BLaER1 treated with 17β-estradiol and CSF1 and Interleukin-3, amounts not matched to agents 10 nM and 100 nM (cell line): ENCODE results near the gene SOCS7.

Source experiments
- H3K27ac ChIP-seq, 11 experiments: shearing (Covaris generic); formaldehyde crosslinking; 2 replicates each; pipeline ENCODE4 v1.8.1; 2022
- H3K27me3 ChIP-seq, 11 experiments: shearing (Covaris generic); formaldehyde crosslinking; 2 replicates each; pipeline ENCODE4 v1.8.1; 2022
- H3K36me3 ChIP-seq, 11 experiments: shearing (Covaris generic); formaldehyde crosslinking; 2 replicates each; pipeline ENCODE4 v1.8.1; 2022
- H3K4me1 ChIP-seq, 10 experiments: shearing (Covaris generic); formaldehyde crosslinking; 2 replicates each; pipeline ENCODE4 v1.8.1; 2022
- H3K4me2 ChIP-seq, 11 experiments: shearing (Covaris generic); formaldehyde crosslinking; 2 replicates each; pipeline ENCODE4 v1.8.1; 2022
- H3K4me3 ChIP-seq, 10 experiments: shearing (Covaris generic); formaldehyde crosslinking; 2 replicates each; pipeline ENCODE4 v1.8.1; 2022
- H3K9ac ChIP-seq, 11 experiments: shearing (Covaris generic); formaldehyde crosslinking; 2 replicates each; pipeline ENCODE4 v1.8.1; 2022
- H3K9me3 ChIP-seq, 11 experiments: shearing (Covaris generic); formaldehyde crosslinking; replicated peaks in 1 of 11; 2 replicates each; pipeline ENCODE4 v1.8.1; 2022
- H4K20me1 ChIP-seq, 11 experiments: shearing (Covaris generic); formaldehyde crosslinking; 2 replicates each; pipeline ENCODE4 v1.8.1; 2022
- Cebpa-rat ChIP-seq, 11 experiments: shearing (Covaris generic); IDR thresholded peaks; 2 replicates each; pipeline ENCODE4 v1.8.1; 2022

The SOCS7 gene

GRCh38 chr17:38354466-38354865 lies 2.8 kb downstream of the SOCS7 start:
- no peak overlapping the region for H3K27ac ChIP-seq
- H4K20me1 ChIP-seq, result peaks cover 34 to 73% (median 65%) of the 10 kb centered on the region in 11 experiments; a peak in 17 of 22 replicates
- no peak for TF ChIP-seq Cebpa-rat (IDR thresholded peaks at IDR 0.05)
- peak overlapping the region; percentile 74 to 99 (median 95) for H3K4me2 ChIP-seq
- H3K9ac ChIP-seq, result 0 out of 22 replicates have a peak overlapping the region, but pooled peaks of 1 of the 11 experiments have one; percentile 93
- H3K4me1 ChIP-seq, result peaks cover 21 to 54% (median 35%) of the 10 kb centered on the region in 10 experiments
- peaks cover 0 to 12% (median 0%) of the 10 kb centered on the region in 11 experiments; a peak in 4 of 22 replicates for H3K36me3 ChIP-seq
- no peaks in the 10 kb centered on the region for H3K27me3 ChIP-seq
- peak overlapping the region in 2 of 10 experiments; percentile 23 to 29; a peak in 2 of 20 replicates for H3K4me3 ChIP-seq
- no peaks in the 10 kb centered on the region for H3K9me3 ChIP-seq

- no peak for TF ChIP-seq Cebpa-rat (IDR thresholded peaks at IDR 0.05)
- Histone ChIP-seq H3K4me2 (peak overlapping the region in 10 of 11 experiments; percentile 74 to 98 (median 95); a peak in 14 of 22 replicates), H4K20me1 (peaks cover 34 to 81% (median 65%) of the 10 kb centered on the region in 11 experiments; a peak in 17 of 22 replicates), H3K9me3 (no peaks in the 10 kb centered on the region), H3K9ac (no peak overlapping the region; a peak in 1 of 22 replicates), H3K27ac (no peak overlapping the region), H3K27me3 (no peaks in the 10 kb centered on the region), H3K4me3 (no peak overlapping the region), H3K36me3 (peaks cover 0 to 12% (median 0%) of the 10 kb centered on the region in 11 experiments; a peak in 5 of 22 replicates), H3K4me1 (peaks cover 21 to 54% (median 35%) of the 10 kb centered on the region in 10 experiments)
Observed at GRCh38 chr17:38355251-38355650, 3.6 kb downstream of the SOCS7 start.

- Histone ChIP-seq H3K27ac (no peak overlapping the region), H3K27me3 (no peaks in the 10 kb centered on the region), H3K4me3 (no peak overlapping the region), H3K4me1 (peaks cover 21 to 46% (median 31%) of the 10 kb centered on the region in 10 experiments), H3K4me2 (peak overlapping the region in 1 of 11 experiments; percentile 7; a peak in 1 of 22 replicates), H3K9ac (no peak overlapping the region), H3K9me3 (no peaks in the 10 kb centered on the region), H4K20me1 (peaks cover 34 to 97% (median 76%) of the 10 kb centered on the region in 11 experiments; a peak in 17 of 22 replicates), H3K36me3 (peaks cover 5 to 29% (median 18%) of the 10 kb centered on the region in 11 experiments; a peak in 20 of 22 replicates)
- no peak for TF ChIP-seq Cebpa-rat (IDR thresholded peaks at IDR 0.05)
Observed at GRCh38 chr17:38357486-38358123, 6.0 kb downstream of the SOCS7 start.

GRCh38 chr17:38358586-38359513 lies 7.2 kb downstream of the SOCS7 start:
- Histone ChIP-seq H3K9ac (no peak overlapping the region), H3K27ac (no peak overlapping the region), H3K27me3 (no peaks in the 10 kb centered on the region), H4K20me1 (peaks cover 23 to 93% (median 68%) of the 10 kb centered on the region in 11 experiments; a peak in 17 of 22 replicates), H3K4me2 (no peak overlapping the region), H3K4me3 (no peak overlapping the region), H3K4me1 (peaks cover 12 to 36% (median 21%) of the 10 kb centered on the region in 10 experiments), H3K36me3 (peaks cover 13 to 42% (median 30%) of the 10 kb centered on the region in 11 experiments; a peak in 21 of 22 replicates), H3K9me3 (no peaks in the 10 kb centered on the region)
- TF ChIP-seq Cebpa-rat (IDR thresholded peaks at IDR 0.05), result no peak

GRCh38 chr17:38361694-38362465 lies 10.2 kb downstream of the SOCS7 start:
- Histone ChIP-seq H3K4me3 (no peak overlapping the region), H3K9ac (no peak overlapping the region), H3K36me3 (peaks cover 36 to 67% (median 56%) of the 10 kb centered on the region in 11 experiments), H3K27me3 (no peaks in the 10 kb centered on the region), H3K4me2 (no peak overlapping the region), H3K9me3 (no peaks in the 10 kb centered on the region), H3K27ac (no peak overlapping the region), H4K20me1 (peaks cover 10 to 85% (median 44%) of the 10 kb centered on the region in 11 experiments; a peak in 15 of 22 replicates), H3K4me1 (peaks cover 0 to 6% (median under 1%) of the 10 kb centered on the region in 10 experiments; a peak in 7 of 20 replicates)
- TF ChIP-seq Cebpa-rat (IDR thresholded peaks at IDR 0.05), result no peak

DNA sequence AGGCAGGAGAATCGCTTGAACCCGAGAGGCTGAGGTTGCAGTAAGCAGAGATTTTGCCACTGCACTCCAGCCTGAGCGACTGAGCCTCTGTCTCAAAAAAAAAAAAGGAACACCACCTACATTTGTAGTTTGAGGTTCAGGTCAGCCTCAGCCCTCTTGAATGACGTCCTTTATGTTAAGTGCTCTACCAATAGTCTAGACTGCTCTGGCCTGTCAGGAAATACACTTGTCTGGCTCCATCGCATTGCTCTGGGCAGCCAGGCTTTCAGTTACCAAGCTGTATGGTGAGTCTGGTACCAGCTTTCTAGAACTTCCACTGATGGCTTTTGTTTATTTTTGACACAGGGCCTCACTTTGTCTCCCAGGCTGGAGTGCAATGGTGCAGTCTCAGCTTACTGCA lies 11.4 kb downstream of the SOCS7 start:
- no peak for TF ChIP-seq Cebpa-rat (IDR thresholded peaks at IDR 0.05)

GRCh38 chr17:38364741-38365140 lies 13.1 kb downstream of the SOCS7 start:
- H4K20me1 ChIP-seq, result peaks cover 0 to 57% (median 22%) of the 10 kb centered on the region in 11 experiments; a peak in 12 of 22 replicates
- no peak for TF ChIP-seq Cebpa-rat (IDR thresholded peaks at IDR 0.05)
- no peak overlapping the region for H3K4me3 ChIP-seq
- peaks cover 61 to 90% (median 85%) of the 10 kb centered on the region in 11 experiments for H3K36me3 ChIP-seq
- H3K4me2 ChIP-seq, result no peak overlapping the region
- H3K9me3 ChIP-seq, result no peaks in the 10 kb centered on the region
- no peak overlapping the region for H3K27ac ChIP-seq
- H3K27me3 ChIP-seq, result no peaks in the 10 kb centered on the region
- no peak overlapping the region for H3K9ac ChIP-seq
- peaks cover 0 to 6% (median 0%) of the 10 kb centered on the region in 10 experiments; a peak in 3 of 20 replicates for H3K4me1 ChIP-seq

More for the DNA sequence above, 11.4 kb downstream of the SOCS7 start:
- H4K20me1 ChIP-seq, result peaks cover 7 to 73% (median 34%) of the 10 kb centered on the region in 11 experiments; a peak in 15 of 22 replicates
- H3K4me3 ChIP-seq, result no peak overlapping the region
- H3K4me1 ChIP-seq, result peaks cover 0 to 6% (median 0%) of the 10 kb centered on the region in 10 experiments; a peak in 3 of 20 replicates
- no peaks in the 10 kb centered on the region for H3K9me3 ChIP-seq
- H3K27me3 ChIP-seq, result no peaks in the 10 kb centered on the region
- no peak overlapping the region for H3K27ac ChIP-seq
- H3K36me3 ChIP-seq, result peaks cover 44 to 77% (median 68%) of the 10 kb centered on the region in 11 experiments
- no peak overlapping the region for H3K4me2 ChIP-seq
- H3K9ac ChIP-seq, result 0 out of 22 replicates have a peak overlapping the region, but pooled peaks of 1 of the 11 experiments have one; percentile 17
